Measurements from ENCODE around the gene USP7. TPM values are rescaled to one million over a fixed set of nuclear protein-coding genes. Genes with fewer than 3 reads are reported as not detected.

USP7 gene
- total and polyA plus RNA-seq, 10 of the 15 experiments (the other 5 are each of a cell fraction or from before 2014, with no cell fraction given): 16.2 to 133 (median 60.5) TPM

DNA sequence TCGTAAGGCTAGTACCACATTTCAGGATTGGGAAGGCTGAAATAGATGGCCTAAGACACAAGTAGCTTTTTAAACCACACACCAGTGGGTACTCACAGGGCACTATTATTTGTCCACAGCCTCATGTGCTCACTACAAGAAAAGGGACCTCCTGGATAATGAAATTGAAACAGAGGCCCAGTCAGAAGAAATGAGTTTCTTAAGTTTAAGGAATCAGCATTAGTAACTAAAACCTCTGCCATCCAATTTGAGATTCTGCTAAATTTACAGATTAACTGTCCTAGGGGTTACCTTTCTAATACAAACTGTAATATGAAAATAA, 3.0 kb downstream of the USP7 start (continued):
- no peak for TF ChIP-seq SIX5 (IDR thresholded peaks at IDR 0.05; ENCODE audit: low read depth, low read length, severe bottlenecking)

DNA sequence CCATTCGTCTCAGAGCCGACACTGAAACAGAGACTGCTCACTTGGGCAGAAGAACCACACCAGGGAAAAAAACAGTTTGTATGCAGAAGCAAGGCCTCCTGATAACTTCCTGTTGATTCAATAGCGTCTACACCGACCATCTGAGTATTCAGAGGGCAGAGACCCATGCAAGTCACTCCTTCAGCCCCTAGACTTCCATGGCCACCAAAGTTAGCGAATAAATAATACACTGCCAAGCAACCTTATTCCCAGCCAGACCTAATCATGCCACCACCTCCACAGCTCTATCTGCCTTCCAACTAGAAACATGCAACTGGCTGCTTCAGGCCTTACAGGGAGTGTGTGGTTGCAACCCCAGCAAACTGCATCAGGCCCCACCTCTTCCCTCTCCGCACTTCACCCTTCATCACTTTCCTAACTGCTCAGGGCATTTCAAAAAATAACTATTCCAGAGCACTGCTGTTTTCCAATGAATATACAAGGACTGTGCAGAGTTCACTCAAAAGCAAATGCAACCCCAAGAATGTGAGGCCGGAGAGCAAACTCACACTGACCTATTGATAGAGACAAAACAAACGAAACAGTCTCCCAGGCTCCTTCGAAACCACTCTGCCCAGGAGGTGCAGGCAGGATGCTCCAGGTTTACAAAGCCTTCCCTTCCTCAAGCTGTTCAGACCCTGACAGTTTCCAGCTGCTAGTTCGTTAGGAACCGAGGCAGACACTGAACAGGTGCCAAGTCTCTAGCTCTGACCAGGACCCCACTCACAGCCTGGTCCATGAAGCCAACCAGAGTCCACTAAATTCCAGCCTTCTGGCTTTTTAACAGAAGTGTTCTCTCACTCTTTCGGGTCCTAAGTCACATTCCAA, 3.6 kb downstream of the USP7 start:
- Histone ChIP-seq H3K9ac (ENCODE audit: control insufficient read depth, insufficient read depth, low read length) (peak overlapping the region; percentile 82), H3K4me3 (peak overlapping the region; percentile 80), H3K4me2 (ENCODE audit: control insufficient read depth, insufficient read depth) (peak overlapping the region; percentile 89), H3K9me3 (replicated peaks; ENCODE audit: control insufficient read depth, insufficient read depth, low read length) (no peaks in the 10 kb centered on the region), H3K27ac (ENCODE audit: control insufficient read depth, insufficient read depth) (peak overlapping the region; percentile 85), H3K27me3 (replicated peaks in 1 of 2; ENCODE audit: control insufficient read depth in 2 of 2, insufficient read depth in 2 of 2, low read length in 1 of 2) (no peaks in the 10 kb centered on the region), H3K36me3 (ENCODE audit: control insufficient read depth in 2 of 2, insufficient read depth in 2 of 2, low read length in 1 of 2) (no peaks in the 10 kb centered on the region), H2AFZ (ENCODE audit: control insufficient read depth, low read depth, low read length) (no peak overlapping the region), H3K79me2 (ENCODE audit: control insufficient read depth, insufficient read depth, low read length) (peaks cover 85% of the 10 kb centered on the region), H4K20me1 (ENCODE audit: control insufficient read depth, insufficient read depth) (peaks cover 32% of the 10 kb centered on the region), H3K4me1 (ENCODE audit: control insufficient read depth, insufficient read depth, low read length) (peaks cover 39% of the 10 kb centered on the region)
- ATAC-seq (peak; percentile 21), DNase-seq (ENCODE audit: low read depth, low spot score) (no peak), FAIRE-seq (peak; percentile 85)
- no TSS peak for BruUV-seq (replicated peaks)
- WGBS (ENCODE audit: insufficient coverage, insufficient replicate concordance, low lambda C conversion rate, missing lambda C conversion rate): 28% methylated on average over 12 of the region's 12 CpGs
- ChIA-PET RAD21 (ENCODE audit: unreplicated experiment) (interaction anchor here (0.9 to 3.7 kb wide), 6 partner anchors 10 to 131 kb away, joined by 3 to 21 read pairs (median 6); no protein-coding TSS in a partner anchor), SMC1A (ENCODE audit: uncharacterized antibody, unreplicated experiment) (interaction anchor here (0.6 to 4.6 kb wide), 10 partner anchors 12 to 89 kb away, joined by 3 to 52 read pairs (median 4); no protein-coding TSS in a partner anchor), POLR2A (interaction anchor here (0.6 to 1.9 kb wide), 5 partner anchors 10 to 131 kb away, joined by 3 to 6 read pairs (median 4); partner anchors contain the start of gene HAPSTR1), CTCF (interaction anchor here (0.6 to 4.4 kb wide), 12 partner anchors 10 to 298 kb away, joined by 3 to 31 read pairs (median 4); no protein-coding TSS in a partner anchor)
- in situ Hi-C loops (cut with MboI) (no loop called here), intact Hi-C loops (cut with micrococcal nuclease; ENCODE audit: unreplicated experiment) (loop anchor here (1.0 to 5.0 kb wide), 5 partner anchors 9 to 172 kb away; partner anchors contain the start of gene HAPSTR1)
- TF ChIP-seq TCF7 (IDR thresholded peaks at IDR 0.05; ENCODE audit: borderline replicate concordance) (no peak), ZBTB11 (CRISPR knock-in tag; IDR thresholded peaks at IDR 0.05) (no peak), WRNIP1 (IDR thresholded peaks at IDR 0.05; ENCODE audit: borderline replicate concordance, low read depth, low read length) (no peak), PRDM15 (CRISPR knock-in tag; IDR thresholded peaks at IDR 0.05) (no peak), NFYA (IDR thresholded peaks at IDR 0.05; ENCODE audit: borderline replicate concordance, low read depth, low read length) (no peak), BCL11A (IDR thresholded peaks at IDR 0.05; ENCODE audit: low read depth, low read length) (no peak), YBX1 (IDR thresholded peaks at IDR 0.05) (no peak), ZSCAN29 (IDR thresholded peaks at IDR 0.05) (peak; percentile 99)

All from GM12878 (cell line).